ENCODE measurements around the gene TPD52L2.

GRCh38 chr20:63937596-63937995 lies 72.5 kb downstream of the TPD52L2 start:
- TF ChIP-seq CTCF (IDR thresholded peaks at IDR 0.05; ENCODE audit: low read length) (no peak), EZH2 (IDR thresholded peaks at IDR 0.05; ENCODE audit: borderline replicate concordance, low read length) (no peak)

Measured in OCI-LY1 (cell line).